RPMI7951 (cell line): ENCODE results near the gene ZNRF1. TPM values are rescaled to one million over a fixed set of nuclear protein-coding genes. Genes with fewer than 3 reads are reported as not detected.

Source experiments
- DNase-seq: peaks from one replicate; pipeline ENCODE4 v3.0.0-alpha.2; 2012; ENCODE audit warnings: low read depth
- total RNA-seq: library from RNA; depleted of rRNA; stranded (reverse); fragments of >200 nt; shearing (Covaris generic); gene quantifications from 2 replicates; pipeline ENCODE4 v1.2.3, GENCODE V29; 2014; rRNA removed

Gene ZNRF1
- total RNA-seq, 1 experiment from 2014 or later = 12.0 TPM

DNA sequence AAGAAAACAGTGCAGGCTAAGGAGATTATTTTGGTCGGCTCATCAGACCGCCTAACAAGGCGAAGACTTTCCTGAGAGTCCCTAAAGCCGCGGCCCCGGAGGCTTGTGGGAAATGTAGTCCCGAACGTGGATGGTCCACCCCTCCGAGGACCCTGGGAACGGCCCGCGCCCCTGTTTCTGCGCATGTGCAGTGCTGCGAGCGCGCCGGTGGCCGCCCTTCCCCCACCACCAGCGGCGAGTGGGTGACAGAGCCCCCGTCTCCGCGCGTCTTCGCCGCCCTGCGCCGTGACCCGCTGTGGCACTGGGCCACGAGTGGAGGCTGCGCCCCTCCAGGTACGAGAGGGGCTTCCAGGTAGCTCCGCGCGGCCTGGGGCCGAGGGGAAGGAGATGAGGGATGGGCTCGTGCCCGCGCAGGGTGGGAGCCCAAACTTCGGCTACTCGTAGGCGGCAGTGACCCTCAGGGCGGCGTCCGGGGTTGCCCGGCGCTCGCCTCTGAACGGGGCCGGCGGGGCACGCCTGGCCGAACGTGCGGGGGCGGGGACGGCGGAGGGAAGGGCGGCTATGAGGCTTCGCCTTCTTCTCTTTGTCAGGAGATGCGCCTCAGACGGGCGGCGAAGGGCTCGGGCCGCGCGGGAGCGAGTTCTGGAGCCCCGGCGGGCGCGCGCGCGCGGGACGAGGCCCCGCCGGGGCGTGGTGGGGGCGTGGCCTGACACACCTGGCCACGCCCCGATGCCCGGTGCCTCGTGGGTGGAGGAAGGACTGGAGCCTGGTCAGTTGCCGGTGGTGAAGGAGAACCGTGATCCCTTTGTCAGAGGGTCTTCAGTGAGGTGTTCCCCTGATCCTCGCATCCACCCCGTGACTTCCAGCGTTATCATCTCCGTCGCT lies 149.7 kb downstream of the ZNRF1 start, which contains the start of gene ZFP1:
Gene ZFP1, plus strand, starts transcription at position 214 of the 885 bp plus-strand sequence. CDS start 4,428 bp downstream, outside the sequence.
- peak; percentile 92 for DNase-seq

- DNase-seq = no peak
These were observed 153.0 kb downstream of the ZNRF1 start for GRCh38 chr16:75151798-75152197.

DNA sequence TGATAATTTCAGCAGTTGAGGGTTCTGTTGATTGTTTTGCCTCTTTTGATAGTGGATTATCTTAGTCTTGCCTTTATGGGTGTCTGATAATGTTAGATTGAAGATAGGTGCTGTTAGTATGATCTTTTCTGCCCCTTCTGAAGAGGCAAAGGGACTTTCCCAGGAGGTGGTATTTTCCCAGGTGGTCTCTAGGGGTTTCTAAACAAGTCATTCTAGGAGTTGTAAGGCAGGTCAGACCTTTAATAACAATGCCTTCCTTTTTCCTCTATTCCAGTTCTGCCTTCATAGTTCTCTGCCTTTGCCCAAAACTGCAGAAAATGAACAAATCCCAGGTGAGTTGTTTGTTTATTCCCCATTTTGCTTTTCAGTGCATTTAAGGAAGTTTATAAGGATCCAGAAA lies 153.8 kb downstream of the ZNRF1 start:
- DNase-seq = no peak

- DNase-seq = no peak
These were observed 161.6 kb downstream of the ZNRF1 start for GRCh38 chr16:75160386-75160785.

Other genes with a start within 250 kb of the ZNRF1 start
- gene FA2H, start 224.2 kb upstream of the ZNRF1 start, total RNA-seq = not detected in 2 replicates
- gene WDR59, start 13.9 kb upstream of the ZNRF1 start, total RNA-seq = 8.5 and 10.1 TPM in 2 replicates
- 0.68 and 0.96 TPM in 2 replicates for gene LDHD, start 117.8 kb downstream of the ZNRF1 start, total RNA-seq
- gene ZFP1, start 149.5 kb downstream of the ZNRF1 start, total RNA-seq = 17.2 and 21.3 TPM in 2 replicates
- not detected in 2 replicates for gene CTRB2, start 208.1 kb downstream of the ZNRF1 start, total RNA-seq
- gene CTRB1, start 220.0 kb downstream of the ZNRF1 start, total RNA-seq = not detected in 2 replicates